A549 (cell line): ENCODE data around the gene TRAPPC10. TPM values are rescaled to one million over a fixed set of nuclear protein-coding genes. Genes with fewer than 3 reads are reported as not detected.

Experiments used
- ATAC-seq, 2 experiments: fragments of 200-7000 bp in 1 of 2; fragments of >200 bp in 1 of 2; cut with Nextera tagmentation in 1 of 2; cut with Tn5 transposase in 1 of 2; 3 replicates each; pipeline versions ENCODE4 v1.8.0 to v1.9.1; 2018 to 2020; ENCODE audit warnings: mild to moderate bottlenecking in 1 of 2, moderate library complexity in 1 of 2
- CTCF ChIA-PET: fragments of 300-600 bp; sonication (Branson Sonifier 250); formaldehyde crosslinking; extraction: SDS; loops from one replicate; lab custom pipeline; 2021; ENCODE audit warnings: antibody characterized with exemption, inconsistent platforms; lab: Yijun Ruan, JAX
- POLR2A ChIA-PET: fragments of 350-600 bp; formaldehyde crosslinking; extraction: SDS; loops from one replicate; lab custom pipeline; 2021; ENCODE audit warnings: antibody characterized with exemption, inconsistent platforms; lab: Yijun Ruan, JAX
- DNase-seq, 2 experiments: peaks; one replicate each; pipeline versions ENCODE4 v3.0.0 to v3.0.0-alpha.2; 2011 to 2016; ENCODE audit warnings: low read depth in 1 of 2, low spot score in 1 of 2
- FAIRE-seq: peaks from 2 replicates; lab custom pipeline; 2011; peaks lifted over from hg19 to GRCh38; lab: Jason Lieb, UNC
- H3K27ac ChIP-seq, 2 experiments: fragments of >200 bp; sonication (Bioruptor Twin); formaldehyde crosslinking; 3 replicates each; pipeline ENCODE4 v1.5.1; 2016 to 2017
- H3K4me1 ChIP-seq: fragments of >200 bp; sonication (Bioruptor Twin); formaldehyde crosslinking; 3 replicates; pipeline ENCODE4 v1.6.1; 2016
- H3K4me2 ChIP-seq: fragments of >200 bp; sonication (Bioruptor Twin); formaldehyde crosslinking; 3 replicates; pipeline ENCODE4 v1.6.1; 2016
- H3K4me3 ChIP-seq: fragments of >200 bp; sonication (Bioruptor Twin); formaldehyde crosslinking; 3 replicates; pipeline ENCODE4 v1.5.1; 2016
- H3K9me3 ChIP-seq: fragments of >200 bp; sonication (Bioruptor Twin); formaldehyde crosslinking; 3 replicates; pipeline ENCODE4 v1.6.1; 2016
- BHLHE40 ChIP-seq: IDR thresholded peaks from 2 replicates; pipeline ENCODE4 v1.6.1; 2012; ENCODE audit warnings: low read depth, low read length, inconsistent platforms
- CBX2 ChIP-seq: fragments of 200-600 bp; sonication (generic); IDR thresholded peaks from 2 replicates; pipeline ENCODE4 v1.6.1; 2016; ENCODE audit warnings: low read depth, mild to moderate bottlenecking, borderline replicate concordance
- EHF ChIP-seq: fragments of 250-450 bp; sonication (Bioruptor Pico); IDR thresholded peaks from 2 replicates; pipeline ENCODE4 v1.5.0; 2020; ENCODE audit warnings: mild to moderate bottlenecking
- HDAC2 ChIP-seq: fragments of 200-600 bp; sonication (generic); IDR thresholded peaks from 2 replicates; pipeline ENCODE4 v1.6.1; 2016
- HEYL ChIP-seq: fragments of 250-450 bp; sonication (Bioruptor Pico); IDR thresholded peaks from 2 replicates; pipeline ENCODE4 v1.8.0; 2021; ENCODE audit warnings: mild to moderate bottlenecking, moderate library complexity
- HOXB5 ChIP-seq: fragments of 250-450 bp; sonication (Bioruptor Pico); IDR thresholded peaks from 2 replicates; pipeline ENCODE4 v1.5.0; 2020; ENCODE audit warnings: mild to moderate bottlenecking, moderate library complexity
- KDM1A ChIP-seq: fragments of 200-600 bp; sonication (generic); IDR thresholded peaks from 2 replicates; pipeline ENCODE4 v1.6.1; 2016; ENCODE audit warnings: low read depth, mild to moderate bottlenecking
- MAFK ChIP-seq: fragments of 450-650 bp; IDR thresholded peaks from 2 replicates; pipeline ENCODE4 v1.6.1; 2014; ENCODE audit not compliant: partially characterized antibody
- MAZ ChIP-seq: fragments of 150-350 bp; IDR thresholded peaks from 2 replicates; pipeline ENCODE4 v1.6.1; 2014; ENCODE audit warnings: antibody characterized with exemption, low read depth, low read length, borderline replicate concordance
- NFE2L2 ChIP-seq: fragments of 150-350 bp; conservative IDR thresholded peaks from 2 replicates; pipeline ENCODE4 v1.6.1; 2014; ENCODE audit warnings: low read length
- PHF8 ChIP-seq: fragments of 200-600 bp; sonication (generic); IDR thresholded peaks from 2 replicates; pipeline ENCODE4 v1.6.1; 2016; ENCODE audit warnings: low read depth, mild to moderate bottlenecking, antibody characterized with exemption, moderate library complexity, borderline replicate concordance
- POLR2A ChIP-seq: IDR thresholded peaks from 2 replicates; pipeline ENCODE4 v1.6.1; 2012; ENCODE audit warnings: mild to moderate bottlenecking, low read length
- POLR2AphosphoS2 ChIP-seq: conservative IDR thresholded peaks from 2 replicates; pipeline ENCODE4 v1.6.1; 2012; ENCODE audit warnings: low read length, improper control_type of control experiment, inconsistent platforms
- SREBF2 ChIP-seq: fragments of 450-650 bp; IDR thresholded peaks from 2 replicates; pipeline ENCODE4 v1.6.1; 2014; ENCODE audit warnings: mild to moderate bottlenecking, moderate library complexity
- TFCP2L1 ChIP-seq: fragments of 250-450 bp; sonication (Bioruptor Pico); IDR thresholded peaks from 2 replicates; pipeline ENCODE4 v1.5.0; 2021; ENCODE audit warnings: mild to moderate bottlenecking
- ZSCAN20 ChIP-seq: fragments of 250-450 bp; sonication (Bioruptor Pico); IDR thresholded peaks from 2 replicates; pipeline ENCODE4 v1.8.0; 2022; ENCODE audit warnings: mild to moderate bottlenecking, moderate library complexity
- WGBS: methylation state at CpG from one replicate; pipeline ENCODE4 v1.1.6; 2017; ENCODE audit errors: missing lambda C conversion rate; 5-methylcytosine and 5-hydroxymethylcytosine counted together
- polyA plus RNA-seq, 4 experiments: library from polyadenylated mRNA; depleted of rRNA in 3 of 4; stranded (reverse); fragments of >200 nt; fragmentation: RNase III in 1 of 4; extraction: RNeasy Plus Mini Kit Qiagen cat#74134 plus additional on column Dnase treatment in 1 of 4; gene quantifications; 2 replicates in 3 of 4; 3 replicates in 1 of 4; pipeline ENCODE4 v1.2.3, GENCODE V29; 2011 to 2017
- TF ChIP-seq, protein P1 (sequence below): IDR thresholded peaks from 2 replicates; pipeline ENCODE4 v1.6.1; 2012
- TF ChIP-seq, protein P2 (sequence below): fragments of 200-600 bp; sonication (generic); IDR thresholded peaks from 2 replicates; pipeline ENCODE4 v1.6.1; 2016; ENCODE audit warnings: antibody characterized with exemption, mild to moderate bottlenecking, moderate library complexity
- TF ChIP-seq, protein P3 (sequence below): IDR thresholded peaks from 2 replicates; pipeline ENCODE4 v1.6.1; 2012; ENCODE audit warnings: low read depth, borderline replicate concordance
- TF ChIP-seq, protein P4 (sequence below): IDR thresholded peaks from 2 replicates; pipeline ENCODE4 v1.6.1; 2012

Gene TRAPPC10
- polyA plus RNA-seq, 2 of the 4 experiments (the other 2 are of a cell fraction) = 11.8 to 27.7 TPM

DNA sequence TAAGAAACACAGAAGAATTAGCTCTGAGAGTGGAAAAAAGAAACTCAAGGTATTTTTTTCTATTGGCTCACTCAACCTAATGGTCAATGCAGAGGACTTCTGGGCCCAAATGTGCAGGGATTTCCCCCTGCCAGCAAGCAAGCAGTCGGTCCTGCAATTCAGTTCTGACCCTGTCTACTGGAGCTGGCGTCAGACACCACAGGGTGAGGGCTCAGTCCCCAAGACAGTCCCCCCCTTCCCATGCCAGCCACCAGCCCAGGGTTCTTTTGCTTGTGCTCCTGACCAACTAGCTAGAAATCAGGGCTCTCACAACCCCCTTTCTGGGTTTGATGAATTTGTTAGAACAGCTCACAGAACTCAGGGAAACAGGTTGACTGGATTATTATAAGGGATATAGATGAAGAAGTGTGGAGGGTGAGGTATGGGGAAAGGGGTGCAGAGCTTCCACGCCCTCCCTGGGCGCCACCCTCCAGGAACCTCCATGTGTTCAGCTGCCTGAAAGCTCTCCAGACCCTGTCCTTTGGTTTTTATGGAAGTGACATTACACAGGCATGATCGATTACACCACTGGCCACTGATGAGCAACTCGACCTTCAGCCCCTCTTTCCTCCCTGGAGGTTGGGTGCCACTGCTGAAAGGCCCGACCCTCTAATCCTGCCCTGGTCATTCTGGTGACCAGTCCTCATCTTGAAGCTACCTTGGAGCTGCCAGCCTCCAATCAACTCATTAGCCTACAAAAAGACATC lies 72.6 kb downstream of the TRAPPC10 start:
- ATAC-seq (no peak), FAIRE-seq (no peak), DNase-seq (no peak)
- ChIA-PET CTCF (interaction anchor here (0.6 to 1.3 kb wide), 2 partner anchors 109 to 192 kb away, joined by 3 to 5 read pairs; no protein-coding TSS in a partner anchor), POLR2A (no interaction called here)
- TF ChIP-seq, protein P1, sequence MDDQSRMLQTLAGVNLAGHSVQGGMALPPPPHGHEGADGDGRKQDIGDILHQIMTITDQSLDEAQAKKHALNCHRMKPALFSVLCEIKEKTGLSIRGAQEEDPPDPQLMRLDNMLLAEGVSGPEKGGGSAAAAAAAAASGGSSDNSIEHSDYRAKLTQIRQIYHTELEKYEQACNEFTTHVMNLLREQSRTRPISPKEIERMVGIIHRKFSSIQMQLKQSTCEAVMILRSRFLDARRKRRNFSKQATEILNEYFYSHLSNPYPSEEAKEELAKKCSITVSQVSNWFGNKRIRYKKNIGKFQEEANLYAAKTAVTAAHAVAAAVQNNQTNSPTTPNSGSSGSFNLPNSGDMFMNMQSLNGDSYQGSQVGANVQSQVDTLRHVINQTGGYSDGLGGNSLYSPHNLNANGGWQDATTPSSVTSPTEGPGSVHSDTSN = no peak
- no peak for TF ChIP-seq HEYL (CRISPR knock-in tag)
- TF ChIP-seq, protein P2, sequence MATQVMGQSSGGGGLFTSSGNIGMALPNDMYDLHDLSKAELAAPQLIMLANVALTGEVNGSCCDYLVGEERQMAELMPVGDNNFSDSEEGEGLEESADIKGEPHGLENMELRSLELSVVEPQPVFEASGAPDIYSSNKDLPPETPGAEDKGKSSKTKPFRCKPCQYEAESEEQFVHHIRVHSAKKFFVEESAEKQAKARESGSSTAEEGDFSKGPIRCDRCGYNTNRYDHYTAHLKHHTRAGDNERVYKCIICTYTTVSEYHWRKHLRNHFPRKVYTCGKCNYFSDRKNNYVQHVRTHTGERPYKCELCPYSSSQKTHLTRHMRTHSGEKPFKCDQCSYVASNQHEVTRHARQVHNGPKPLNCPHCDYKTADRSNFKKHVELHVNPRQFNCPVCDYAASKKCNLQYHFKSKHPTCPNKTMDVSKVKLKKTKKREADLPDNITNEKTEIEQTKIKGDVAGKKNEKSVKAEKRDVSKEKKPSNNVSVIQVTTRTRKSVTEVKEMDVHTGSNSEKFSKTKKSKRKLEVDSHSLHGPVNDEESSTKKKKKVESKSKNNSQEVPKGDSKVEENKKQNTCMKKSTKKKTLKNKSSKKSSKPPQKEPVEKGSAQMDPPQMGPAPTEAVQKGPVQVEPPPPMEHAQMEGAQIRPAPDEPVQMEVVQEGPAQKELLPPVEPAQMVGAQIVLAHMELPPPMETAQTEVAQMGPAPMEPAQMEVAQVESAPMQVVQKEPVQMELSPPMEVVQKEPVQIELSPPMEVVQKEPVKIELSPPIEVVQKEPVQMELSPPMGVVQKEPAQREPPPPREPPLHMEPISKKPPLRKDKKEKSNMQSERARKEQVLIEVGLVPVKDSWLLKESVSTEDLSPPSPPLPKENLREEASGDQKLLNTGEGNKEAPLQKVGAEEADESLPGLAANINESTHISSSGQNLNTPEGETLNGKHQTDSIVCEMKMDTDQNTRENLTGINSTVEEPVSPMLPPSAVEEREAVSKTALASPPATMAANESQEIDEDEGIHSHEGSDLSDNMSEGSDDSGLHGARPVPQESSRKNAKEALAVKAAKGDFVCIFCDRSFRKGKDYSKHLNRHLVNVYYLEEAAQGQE = no peak
- TF ChIP-seq POLR2A = no peak
- no peak for TF ChIP-seq EHF (CRISPR knock-in tag)
- TF ChIP-seq KDM1A = no peak
- TF ChIP-seq HDAC2 = no peak
- no peak for TF ChIP-seq NFE2L2
- no peak for TF ChIP-seq SREBF2
- no peak for TF ChIP-seq CBX2
- no peak for TF ChIP-seq TFCP2L1 (CRISPR knock-in tag)
- no peak for TF ChIP-seq HOXB5 (CRISPR knock-in tag)
- no peak overlapping the region for H3K4me2 ChIP-seq
- H3K4me3 ChIP-seq = no peak overlapping the region
- H3K4me1 ChIP-seq = no peaks in the 10 kb centered on the region
- H3K9me3 ChIP-seq = no peaks in the 10 kb centered on the region
- 73% methylated on average over 7 of the region's 7 CpGs for WGBS
- no peak overlapping the region for H3K27ac ChIP-seq

DNA sequence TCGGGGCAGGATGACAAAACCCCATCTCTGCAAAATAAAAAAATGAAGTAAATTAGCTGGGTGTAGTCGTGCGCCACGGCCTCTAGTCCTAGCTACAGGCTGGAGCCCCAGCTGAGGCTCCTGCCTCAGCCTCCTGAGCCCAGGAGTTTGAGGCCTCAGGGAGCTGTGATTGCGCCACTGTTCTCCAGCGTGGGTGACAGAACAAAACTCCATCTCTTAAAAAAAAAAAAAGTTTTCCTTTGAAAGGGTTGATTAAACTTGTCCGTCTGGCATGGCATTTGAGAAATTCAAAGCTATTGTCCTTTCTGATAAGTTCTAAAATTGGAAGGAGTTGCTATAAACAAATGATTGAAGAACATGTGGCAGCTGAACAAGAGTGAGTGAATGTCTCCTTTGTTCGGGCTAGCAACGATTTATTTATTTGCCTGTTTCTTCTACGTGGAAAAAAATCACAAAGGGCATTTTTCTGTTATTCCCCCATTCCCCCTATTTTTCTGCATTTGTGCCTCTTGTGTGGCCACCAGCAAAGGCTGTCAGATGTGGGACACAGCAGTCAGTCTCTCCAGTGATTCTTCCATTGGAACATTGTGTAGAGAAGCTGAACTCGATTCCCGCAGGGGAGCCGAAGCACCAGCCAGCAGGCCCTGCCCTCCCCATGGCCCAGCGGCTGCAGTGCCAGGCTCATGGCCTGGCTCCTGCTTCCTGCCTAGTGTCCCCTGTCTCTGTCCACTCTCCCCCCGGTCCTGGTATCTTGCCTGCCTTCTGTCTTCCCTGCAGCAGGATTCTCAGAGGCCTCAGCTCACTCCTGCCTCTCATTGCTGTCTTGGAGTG lies 73.6 kb downstream of the TRAPPC10 start:
- Histone ChIP-seq H3K27ac (no peak overlapping the region), H3K9me3 (no peaks in the 10 kb centered on the region), H3K4me3 (no peak overlapping the region), H3K4me2 (no peak overlapping the region), H3K4me1 (no peaks in the 10 kb centered on the region)
- ChIA-PET POLR2A (no interaction called here), CTCF (interaction anchor here (1.3 kb wide), 1 partner anchor 110 kb away, joined by 5 read pairs; no protein-coding TSS in a partner anchor)
- 94% methylated on average over 15 of the region's 15 CpGs for WGBS
- TF ChIP-seq, protein P1 = no peak
- TF ChIP-seq, protein P3, sequence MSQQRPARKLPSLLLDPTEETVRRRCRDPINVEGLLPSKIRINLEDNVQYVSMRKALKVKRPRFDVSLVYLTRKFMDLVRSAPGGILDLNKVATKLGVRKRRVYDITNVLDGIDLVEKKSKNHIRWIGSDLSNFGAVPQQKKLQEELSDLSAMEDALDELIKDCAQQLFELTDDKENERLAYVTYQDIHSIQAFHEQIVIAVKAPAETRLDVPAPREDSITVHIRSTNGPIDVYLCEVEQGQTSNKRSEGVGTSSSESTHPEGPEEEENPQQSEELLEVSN = no peak
- TF ChIP-seq MAZ (no peak), ZSCAN20 (CRISPR knock-in tag) (no peak), POLR2AphosphoS2 (no peak), MAFK (no peak), HEYL (CRISPR knock-in tag) (no peak), CBX2 (no peak), PHF8 (no peak), BHLHE40 (no peak)
- TF ChIP-seq, protein P2 = no peak
- TF ChIP-seq, protein P4, sequence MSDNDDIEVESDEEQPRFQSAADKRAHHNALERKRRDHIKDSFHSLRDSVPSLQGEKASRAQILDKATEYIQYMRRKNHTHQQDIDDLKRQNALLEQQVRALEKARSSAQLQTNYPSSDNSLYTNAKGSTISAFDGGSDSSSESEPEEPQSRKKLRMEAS = no peak
- ATAC-seq = no peak
- FAIRE-seq = no peak
- no peak for DNase-seq
